K562 (cell line): ENCODE measurements around the gene CPED1. TPM values are rescaled to one million over a fixed set of nuclear protein-coding genes. Genes with fewer than 3 reads are reported as not detected.
A peak's percentile ranks its signal among the peaks of the same experiment; 100 is the strongest.
"Not testable (repeated sequence)": the region's sequence is repeated elsewhere in the genome, so short reads cannot be mapped to it uniquely, and the experiment has no call there.

Experiments used
- CEBPB ChIP-seq: fragments of 450-650 bp; IDR thresholded peaks from 2 replicates; pipeline ENCODE4 v1.6.1; 2016; ENCODE audit warnings: missing genetic modification characterization, missing compliant biosample characterization
- CEBPG ChIP-seq, 3 experiments: fragments of 200-800 bp in 1 of 3; sonication (Bioruptor generic) in 1 of 3; sonication (generic) in 1 of 3; formaldehyde crosslinking in 1 of 3; IDR thresholded peaks in 2 of 3; conservative IDR thresholded peaks in 1 of 3; 2 replicates each; pipeline versions ENCODE4 v1.6.1 to v1.8.0; 2016 to 2022; ENCODE audit warnings: missing compliant biosample characterization in 2 of 3, missing genetic modification characterization in 2 of 3, mild to moderate bottlenecking in 1 of 3, missing genetic modification reagents in 1 of 3
- CXXC5 ChIP-seq: fragments of 250-450 bp; sonication (Bioruptor Pico); IDR thresholded peaks from 2 replicates; pipeline ENCODE4 v1.8.0; 2022; ENCODE audit warnings: inconsistent platforms, mild to moderate bottlenecking, moderate library complexity
- HDGF ChIP-seq: fragments of 450-650 bp; IDR thresholded peaks from 2 replicates; pipeline ENCODE4 v1.6.1; 2016
- MECOM ChIP-seq: fragments of 250-450 bp; sonication (Bioruptor Pico); IDR thresholded peaks from 2 replicates; pipeline ENCODE4 v1.8.0; 2022; ENCODE audit warnings: inconsistent platforms
- MEF2D ChIP-seq: conservative IDR thresholded peaks from 2 replicates; pipeline ENCODE4 v1.6.1; 2016; ENCODE audit warnings: low read depth, missing genetic modification characterization, missing compliant biosample characterization
- MLLT1 ChIP-seq, 2 experiments: fragments of 450-650 bp; IDR thresholded peaks; 2 replicates each; pipeline ENCODE4 v1.6.1; 2016
- NFRKB ChIP-seq: fragments of 450-650 bp; IDR thresholded peaks from 2 replicates; pipeline ENCODE4 v1.6.1; 2016; ENCODE audit warnings: low read depth
- ZNF41 ChIP-seq: fragments of 250-450 bp; sonication (Bioruptor Pico); conservative IDR thresholded peaks from 2 replicates; pipeline ENCODE4 v1.4.0; 2020; ENCODE audit warnings: mild to moderate bottlenecking
- ZNF639 ChIP-seq, 2 experiments: fragments of 200-800 bp in 1 of 2; sonication (Bioruptor generic) in 1 of 2; sonication (generic) in 1 of 2; formaldehyde crosslinking in 1 of 2; IDR thresholded peaks in 1 of 2; conservative IDR thresholded peaks in 1 of 2; 2 replicates each; pipeline versions ENCODE4 v1.5.0 to v1.6.1; 2016 to 2020; ENCODE audit warnings: missing compliant biosample characterization in 1 of 2, missing genetic modification characterization in 1 of 2, missing genetic modification reagents in 1 of 2
- polyA plus RNA-seq, 8 experiments: library from polyadenylated mRNA; depleted of rRNA in 4 of 8; stranded (reverse) in 5 of 8; unstranded in 3 of 8; fragments of >200 nt; fragmentation: Nextera tagmentation in 2 of 8; fragmentation: Illumina TruSeq in 1 of 8; extraction: Ambion mirVana in 2 of 8; extraction: Trizol in 1 of 8; gene quantifications; 2 replicates each; pipeline versions ENCODE4 v1.2.1 to v1.2.3, GENCODE V29; 2011 to 2014; ENCODE audit warnings: inconsistent platforms in 1 of 8, missing spikeins in 1 of 8
- total RNA-seq, 7 experiments: library from RNA; depleted of rRNA in 6 of 7; stranded (reverse); fragments of >200 nt in 6 of 7; fragmentation: Illumina TruSeq in 2 of 7; extraction: Trizol in 2 of 7; gene quantifications; 2 replicates each; pipeline versions ENCODE4 v1.2.1 to v1.2.3, GENCODE V29; 2011 to 2021; ENCODE audit warnings: low replicate concordance in 1 of 7
- TF ChIP-seq, protein P1 (sequence below), 2 experiments: fragments of 450-650 bp; formaldehyde crosslinking in 1 of 2; IDR thresholded peaks; 2 replicates each; pipeline versions ENCODE4 v1.4.0 to v1.6.1; 2014 to 2020; ENCODE audit warnings: mild to moderate bottlenecking in 2 of 2, borderline replicate concordance in 1 of 2, low read depth in 1 of 2
- TF ChIP-seq, protein P2 (sequence below): fragments of 450-650 bp; formaldehyde crosslinking; IDR thresholded peaks from 2 replicates; pipeline ENCODE4 v1.4.0; 2022; ENCODE audit warnings: missing genetic modification characterization

Gene CPED1
- total and polyA plus RNA-seq, 9 of the 15 experiments (the other 6 are each of a cell fraction or from before 2014, with no cell fraction given), result 195 to 393 (median 290) TPM

DNA sequence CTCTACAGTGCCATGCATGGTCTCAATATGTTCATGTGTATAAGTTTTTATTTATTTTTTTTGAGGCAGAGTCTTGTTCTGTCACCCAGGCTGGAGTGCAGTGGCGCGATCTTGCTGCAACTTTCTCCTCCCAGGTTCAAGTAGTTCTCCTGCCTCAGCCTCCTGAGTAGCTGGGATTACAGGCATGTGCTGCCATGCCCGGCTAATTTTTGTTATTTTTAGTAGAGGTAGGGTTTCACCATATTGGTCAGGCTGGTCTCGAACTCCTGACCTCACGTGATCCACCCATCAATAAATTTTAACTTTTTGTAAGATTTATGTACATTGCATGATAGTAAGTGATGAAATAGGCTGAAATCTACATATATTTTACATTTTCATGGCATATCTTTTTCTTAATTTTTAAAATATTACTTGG lies 86.9 kb downstream of the CPED1 start (continued):
- TF ChIP-seq, protein P1, sequence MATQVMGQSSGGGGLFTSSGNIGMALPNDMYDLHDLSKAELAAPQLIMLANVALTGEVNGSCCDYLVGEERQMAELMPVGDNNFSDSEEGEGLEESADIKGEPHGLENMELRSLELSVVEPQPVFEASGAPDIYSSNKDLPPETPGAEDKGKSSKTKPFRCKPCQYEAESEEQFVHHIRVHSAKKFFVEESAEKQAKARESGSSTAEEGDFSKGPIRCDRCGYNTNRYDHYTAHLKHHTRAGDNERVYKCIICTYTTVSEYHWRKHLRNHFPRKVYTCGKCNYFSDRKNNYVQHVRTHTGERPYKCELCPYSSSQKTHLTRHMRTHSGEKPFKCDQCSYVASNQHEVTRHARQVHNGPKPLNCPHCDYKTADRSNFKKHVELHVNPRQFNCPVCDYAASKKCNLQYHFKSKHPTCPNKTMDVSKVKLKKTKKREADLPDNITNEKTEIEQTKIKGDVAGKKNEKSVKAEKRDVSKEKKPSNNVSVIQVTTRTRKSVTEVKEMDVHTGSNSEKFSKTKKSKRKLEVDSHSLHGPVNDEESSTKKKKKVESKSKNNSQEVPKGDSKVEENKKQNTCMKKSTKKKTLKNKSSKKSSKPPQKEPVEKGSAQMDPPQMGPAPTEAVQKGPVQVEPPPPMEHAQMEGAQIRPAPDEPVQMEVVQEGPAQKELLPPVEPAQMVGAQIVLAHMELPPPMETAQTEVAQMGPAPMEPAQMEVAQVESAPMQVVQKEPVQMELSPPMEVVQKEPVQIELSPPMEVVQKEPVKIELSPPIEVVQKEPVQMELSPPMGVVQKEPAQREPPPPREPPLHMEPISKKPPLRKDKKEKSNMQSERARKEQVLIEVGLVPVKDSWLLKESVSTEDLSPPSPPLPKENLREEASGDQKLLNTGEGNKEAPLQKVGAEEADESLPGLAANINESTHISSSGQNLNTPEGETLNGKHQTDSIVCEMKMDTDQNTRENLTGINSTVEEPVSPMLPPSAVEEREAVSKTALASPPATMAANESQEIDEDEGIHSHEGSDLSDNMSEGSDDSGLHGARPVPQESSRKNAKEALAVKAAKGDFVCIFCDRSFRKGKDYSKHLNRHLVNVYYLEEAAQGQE (IDR thresholded peaks at IDR 0.05; ENCODE audit: borderline replicate concordance), result 0 out of 2 replicates have a peak, but pooled peaks have one; percentile 7
- TF ChIP-seq, protein P1 (CRISPR knock-in tag; IDR thresholded peaks at IDR 0.05; ENCODE audit: low read depth), result 0 out of 2 replicates have a peak, but pooled peaks have one; percentile 21
- TF ChIP-seq ZNF41 (CRISPR knock-in tag), result 0 out of 2 replicates have a peak, but pooled peaks have one; percentile 60
- TF ChIP-seq ZNF639 (CRISPR knock-in tag; conservative IDR thresholded peaks at IDR 0.05 in 1 of 2, IDR thresholded peaks at IDR 0.05 in 1 of 2), result 0 out of 4 replicates have a peak, but pooled peaks of 1 of the 2 experiments have one; percentile 25
- TF ChIP-seq MLLT1 (IDR thresholded peaks at IDR 0.05), result peak; percentile 26 to 72; a peak in 3 of 4 replicates
- 0 out of 2 replicates have a peak, but pooled peaks have one; percentile 4 for TF ChIP-seq MECOM (CRISPR knock-in tag)
- not testable (repeated sequence) for TF ChIP-seq CEBPG (CRISPR knock-in tag; IDR thresholded peaks at IDR 0.05)
- TF ChIP-seq CEBPG (tag; conservative IDR thresholded peaks at IDR 0.05 in 1 of 2, IDR thresholded peaks at IDR 0.05 in 1 of 2), result peak in 1 of 2 experiments; percentile 89; a peak in 2 of 4 replicates
- TF ChIP-seq CXXC5 (CRISPR knock-in tag), result peak; percentile 48; the same call in 1 of the 2 replicates
- peak; percentile 49; the same call in 1 of the 2 replicates for TF ChIP-seq CEBPB (tag)
- TF ChIP-seq, protein P2, sequence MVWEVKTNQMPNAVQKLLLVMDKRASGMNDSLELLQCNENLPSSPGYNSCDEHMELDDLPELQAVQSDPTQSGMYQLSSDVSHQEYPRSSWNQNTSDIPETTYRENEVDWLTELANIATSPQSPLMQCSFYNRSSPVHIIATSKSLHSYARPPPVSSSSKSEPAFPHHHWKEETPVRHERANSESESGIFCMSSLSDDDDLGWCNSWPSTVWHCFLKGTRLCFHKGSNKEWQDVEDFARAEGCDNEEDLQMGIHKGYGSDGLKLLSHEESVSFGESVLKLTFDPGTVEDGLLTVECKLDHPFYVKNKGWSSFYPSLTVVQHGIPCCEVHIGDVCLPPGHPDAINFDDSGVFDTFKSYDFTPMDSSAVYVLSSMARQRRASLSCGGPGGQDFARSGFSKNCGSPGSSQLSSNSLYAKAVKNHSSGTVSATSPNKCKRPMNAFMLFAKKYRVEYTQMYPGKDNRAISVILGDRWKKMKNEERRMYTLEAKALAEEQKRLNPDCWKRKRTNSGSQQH, result 0 out of 2 replicates have a peak, but pooled peaks have one; percentile 24
- TF ChIP-seq MEF2D (tag), result 0 out of 2 replicates have a peak, but pooled peaks have one; percentile 4
- TF ChIP-seq HDGF, result 0 out of 2 replicates have a peak, but pooled peaks have one; percentile 52
- peak; percentile 27; the same call in 1 of the 2 replicates for TF ChIP-seq NFRKB
